ENCODE data around the gene DMRT2. TPM values are rescaled to one million over a fixed set of nuclear protein-coding genes. Genes with fewer than 3 reads are reported as not detected.

DMRT2 gene
- total RNA-seq, 1 experiment from 2014 or later, result not detected

GRCh38 chr9:1031951-1032601 is 18.1 kb upstream of the DMRT2 start:
- ChIA-PET CTCF (no interaction called here), POLR2A (ENCODE audit: unreplicated experiment) (no interaction called here)
- no peak overlapping the region for H3K4me2 ChIP-seq
- no peaks in the 10 kb centered on the region for H3K9me2 ChIP-seq (ENCODE audit: insufficient read depth)
- H3K27ac ChIP-seq, result no peak overlapping the region
- H3K27me3 ChIP-seq (ENCODE audit: insufficient read depth, low read depth), result peaks cover 23% of the 10 kb centered on the region; the same call in 1 of the 2 replicates
- no peaks in the 10 kb centered on the region for H3K79me2 ChIP-seq (ENCODE audit: low read depth)
- no peak for DNase-seq
- no peaks in the 10 kb centered on the region for H3K9me3 ChIP-seq (ENCODE audit: insufficient read depth, low read depth)
- no peak overlapping the region for H2AFZ ChIP-seq
- no peaks in the 10 kb centered on the region for H4K20me1 ChIP-seq (ENCODE audit: insufficient read depth)
- no peaks in the 10 kb centered on the region for H3F3A ChIP-seq (ENCODE audit: insufficient read depth, low read depth)
- BruUV-seq (replicated peaks), result no TSS peak
- H3K4me3 ChIP-seq, result no peak overlapping the region
- no peaks in the 10 kb centered on the region for H3K36me3 ChIP-seq (ENCODE audit: low read depth)
- intact Hi-C loops (cut with micrococcal nuclease; ENCODE audit: unreplicated experiment), result no loop called here
- TF ChIP-seq, protein P1, sequence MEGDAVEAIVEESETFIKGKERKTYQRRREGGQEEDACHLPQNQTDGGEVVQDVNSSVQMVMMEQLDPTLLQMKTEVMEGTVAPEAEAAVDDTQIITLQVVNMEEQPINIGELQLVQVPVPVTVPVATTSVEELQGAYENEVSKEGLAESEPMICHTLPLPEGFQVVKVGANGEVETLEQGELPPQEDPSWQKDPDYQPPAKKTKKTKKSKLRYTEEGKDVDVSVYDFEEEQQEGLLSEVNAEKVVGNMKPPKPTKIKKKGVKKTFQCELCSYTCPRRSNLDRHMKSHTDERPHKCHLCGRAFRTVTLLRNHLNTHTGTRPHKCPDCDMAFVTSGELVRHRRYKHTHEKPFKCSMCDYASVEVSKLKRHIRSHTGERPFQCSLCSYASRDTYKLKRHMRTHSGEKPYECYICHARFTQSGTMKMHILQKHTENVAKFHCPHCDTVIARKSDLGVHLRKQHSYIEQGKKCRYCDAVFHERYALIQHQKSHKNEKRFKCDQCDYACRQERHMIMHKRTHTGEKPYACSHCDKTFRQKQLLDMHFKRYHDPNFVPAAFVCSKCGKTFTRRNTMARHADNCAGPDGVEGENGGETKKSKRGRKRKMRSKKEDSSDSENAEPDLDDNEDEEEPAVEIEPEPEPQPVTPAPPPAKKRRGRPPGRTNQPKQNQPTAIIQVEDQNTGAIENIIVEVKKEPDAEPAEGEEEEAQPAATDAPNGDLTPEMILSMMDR (conservative IDR thresholded peaks at IDR 0.05), result no peak
- TF ChIP-seq EZH2 (IDR thresholded peaks at IDR 0.05; ENCODE audit: low read depth), result no peak
- no peaks in the 10 kb centered on the region for H3K4me1 ChIP-seq (replicated peaks; ENCODE audit: insufficient read depth)

DNA sequence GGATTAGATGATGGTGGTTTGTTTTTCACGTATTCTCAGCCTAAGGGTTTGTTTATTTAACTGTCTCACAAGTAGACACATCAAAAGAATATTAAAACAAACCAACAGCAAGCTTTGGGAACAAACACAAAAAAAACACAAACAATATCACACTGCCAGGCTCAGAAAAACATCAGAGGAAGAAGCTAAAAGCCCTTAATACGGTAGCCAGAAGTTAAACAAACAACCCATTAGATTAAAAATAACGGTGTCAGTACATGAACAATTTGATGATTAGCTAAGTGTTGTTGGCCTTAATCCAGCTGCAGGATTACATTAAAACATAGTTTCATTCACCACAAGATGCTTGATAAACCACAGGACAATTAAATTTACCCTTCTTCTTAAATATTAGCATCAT is 15.9 kb upstream of the DMRT2 start:
- Histone ChIP-seq H3K27me3 (ENCODE audit: insufficient read depth, low read depth) (peaks cover 18% of the 10 kb centered on the region; the same call in 1 of the 2 replicates), H3F3A (ENCODE audit: insufficient read depth, low read depth) (no peaks in the 10 kb centered on the region), H4K20me1 (ENCODE audit: insufficient read depth) (no peaks in the 10 kb centered on the region), H3K79me2 (ENCODE audit: low read depth) (no peaks in the 10 kb centered on the region), H3K27ac (no peak overlapping the region), H3K36me3 (ENCODE audit: low read depth) (no peaks in the 10 kb centered on the region), H3K4me1 (replicated peaks; ENCODE audit: insufficient read depth) (no peaks in the 10 kb centered on the region), H3K9me3 (ENCODE audit: insufficient read depth, low read depth) (no peaks in the 10 kb centered on the region), H3K9me2 (ENCODE audit: insufficient read depth) (no peaks in the 10 kb centered on the region), H3K4me3 (no peak overlapping the region), H3K4me2 (no peak overlapping the region), H2AFZ (no peak overlapping the region)
- DNase-seq, result no peak
- no TSS peak for BruUV-seq (replicated peaks)
- CTCF ChIA-PET, result no interaction called here
- POLR2A ChIA-PET (ENCODE audit: unreplicated experiment), result no interaction called here
- TF ChIP-seq, protein P1 (conservative IDR thresholded peaks at IDR 0.05), result no peak
- no peak for TF ChIP-seq EZH2 (IDR thresholded peaks at IDR 0.05; ENCODE audit: low read depth)
- intact Hi-C loops (cut with micrococcal nuclease; ENCODE audit: unreplicated experiment), result no loop called here

GRCh38 chr9:1039589-1039988 is 10.6 kb upstream of the DMRT2 start:
- BruUV-seq (replicated peaks), result no TSS peak
- Histone ChIP-seq H4K20me1 (ENCODE audit: insufficient read depth) (no peaks in the 10 kb centered on the region), H3K27ac (no peak overlapping the region), H3K79me2 (ENCODE audit: low read depth) (no peaks in the 10 kb centered on the region), H3K9me2 (ENCODE audit: insufficient read depth) (no peaks in the 10 kb centered on the region), H3K36me3 (ENCODE audit: low read depth) (no peaks in the 10 kb centered on the region), H3K27me3 (ENCODE audit: insufficient read depth, low read depth) (no peaks in the 10 kb centered on the region), H3K4me2 (no peak overlapping the region), H3K9me3 (ENCODE audit: insufficient read depth, low read depth) (no peaks in the 10 kb centered on the region), H2AFZ (no peak overlapping the region), H3F3A (ENCODE audit: insufficient read depth, low read depth) (no peaks in the 10 kb centered on the region), H3K4me1 (replicated peaks; ENCODE audit: insufficient read depth) (no peaks in the 10 kb centered on the region), H3K4me3 (no peak overlapping the region)
- TF ChIP-seq EZH2 (IDR thresholded peaks at IDR 0.05; ENCODE audit: low read depth), result no peak
- TF ChIP-seq, protein P1 (conservative IDR thresholded peaks at IDR 0.05), result no peak
- ChIA-PET POLR2A (ENCODE audit: unreplicated experiment) (no interaction called here), CTCF (no interaction called here)
- no peak for DNase-seq
- intact Hi-C loops (cut with micrococcal nuclease; ENCODE audit: unreplicated experiment), result no loop called here
